Smooth muscle cell (in vitro differentiated cells): Measurements from ENCODE around the gene SZRD1. TPM values are rescaled to one million over a fixed set of nuclear protein-coding genes. Genes with fewer than 3 reads are reported as not detected.
A peak's percentile ranks its signal among the peaks of the same experiment; 100 is the strongest.
"Not testable (repeated sequence)": the region's sequence is repeated elsewhere in the genome, so short reads cannot be mapped to it uniquely, and the experiment has no call there.

Experiments
- DNase-seq: peaks from one replicate; lab custom pipeline; 2025; ENCODE audit not compliant: unreplicated experiment; lab: John Stamatoyannopoulos, UW
- H2AFZ ChIP-seq: fragments of 200-600 bp; sonication (generic); 2 replicates; pipeline ENCODE4 v1.6.0; 2016; ENCODE audit warnings: antibody characterized with exemption, low read depth, mild to moderate bottlenecking
- H3F3A ChIP-seq: fragments of 200-600 bp; sonication (generic); 2 replicates; pipeline ENCODE4 v1.6.0; 2017; ENCODE audit warnings: antibody characterized with exemption, low read depth
- H3K27ac ChIP-seq: fragments of 200-600 bp; sonication (generic); 2 replicates; pipeline ENCODE4 v1.5.1; 2016; ENCODE audit warnings: low read depth, mild to moderate bottlenecking
- H3K27me3 ChIP-seq: fragments of 200-600 bp; sonication (generic); 2 replicates; pipeline ENCODE4 v1.6.1; 2016; ENCODE audit warnings: low read depth, mild to moderate bottlenecking
- H3K36me3 ChIP-seq: fragments of 200-600 bp; sonication (generic); 2 replicates; pipeline ENCODE4 v1.5.1; 2016; ENCODE audit warnings: low read depth
- H3K4me1 ChIP-seq: fragments of 200-600 bp; sonication (generic); 2 replicates; pipeline ENCODE4 v1.5.1; 2016; ENCODE audit warnings: low read depth
- H3K4me2 ChIP-seq: fragments of 200-600 bp; sonication (generic); 2 replicates; pipeline ENCODE4 v1.6.0; 2016; ENCODE audit warnings: mild to moderate bottlenecking
- H3K4me3 ChIP-seq: fragments of 200-600 bp; sonication (generic); 2 replicates; pipeline ENCODE4 v1.5.1; 2016; ENCODE audit warnings: mild to moderate bottlenecking
- H3K79me2 ChIP-seq: fragments of 200-600 bp; sonication (generic); 2 replicates; pipeline ENCODE4 v1.6.0; 2016; ENCODE audit warnings: low read depth, mild to moderate bottlenecking
- H3K9ac ChIP-seq: fragments of 200-600 bp; sonication (generic); 2 replicates; pipeline ENCODE4 v1.6.0; 2016; ENCODE audit warnings: low read depth
- H3K9me3 ChIP-seq: fragments of 200-600 bp; sonication (generic); replicated peaks from 2 replicates; pipeline ENCODE4 v1.5.1; 2016; ENCODE audit warnings: low read depth
- H4K20me1 ChIP-seq: fragments of 200-600 bp; sonication (generic); 2 replicates; pipeline ENCODE4 v1.6.0; 2016; ENCODE audit warnings: low read depth
- CTCF ChIP-seq: fragments of 200-600 bp; sonication (generic); IDR thresholded peaks from 2 replicates; pipeline ENCODE4 v1.5.1; 2017; ENCODE audit warnings: borderline replicate concordance, mild to moderate bottlenecking, antibody characterized with exemption; ENCODE audit not compliant: insufficient read depth, poor library complexity, severe bottlenecking
- WGBS: methylation state at CpG from one replicate; pipeline ENCODE4 v1.1.7; 2016; ENCODE audit warnings: low lambda C conversion rate; 5-methylcytosine and 5-hydroxymethylcytosine counted together
- polyA plus RNA-seq: library from polyadenylated mRNA; unstranded; fragments of >200 nt; fragmentation: Nextera tagmentation; extraction: Ambion mirVana; gene quantifications from 2 replicates; pipeline ENCODE4 v1.2.1, GENCODE V29; 2016
- total RNA-seq: library from RNA; depleted of rRNA; stranded (reverse); fragments of >200 nt; gene quantifications from 2 replicates; pipeline ENCODE4 v1.2.3, GENCODE V29; 2014

SZRD1 gene
- total and polyA plus RNA-seq, 2 experiments from 2014 or later, result 45.3 to 56.4 TPM

GRCh38 chr1:16338961-16339360 lies 28.1 kb upstream of the SZRD1 start:
- Histone ChIP-seq H3F3A (no peaks in the 10 kb centered on the region), H3K4me1 (no peaks in the 10 kb centered on the region), H3K79me2 (peaks cover 85% of the 10 kb centered on the region), H3K4me2 (peak overlapping the region; percentile 26), H4K20me1 (peaks cover 99% of the 10 kb centered on the region), H3K27me3 (no peaks in the 10 kb centered on the region), H2AFZ (no peak overlapping the region), H3K4me3 (no peak overlapping the region), H3K9ac (no peak overlapping the region), H3K36me3 (no peaks in the 10 kb centered on the region), H3K27ac (no peak overlapping the region), H3K9me3 (no peaks in the 10 kb centered on the region)
- DNase-seq, result no peak
- 62% methylated on average over 5 of the region's 5 CpGs for WGBS
- TF ChIP-seq CTCF, result no peak

GRCh38 chr1:16340673-16341072 lies 26.4 kb upstream of the SZRD1 start:
- Histone ChIP-seq H3K9me3 (no peaks in the 10 kb centered on the region), H3K9ac (no peak overlapping the region), H3K79me2 (peaks cover 88% of the 10 kb centered on the region), H3K27me3 (no peaks in the 10 kb centered on the region), H2AFZ (no peak overlapping the region), H3K4me2 (no peak overlapping the region), H3K4me3 (no peak overlapping the region), H4K20me1 (peaks cover 100% of the 10 kb centered on the region), H3K36me3 (no peaks in the 10 kb centered on the region), H3K4me1 (no peaks in the 10 kb centered on the region), H3F3A (no peaks in the 10 kb centered on the region), H3K27ac (no peak overlapping the region)
- no peak for DNase-seq
- 97% methylated on average over 1 of the region's 1 CpG for WGBS
- no peak for TF ChIP-seq CTCF

- H3K79me2 ChIP-seq, result peaks cover 90% of the 10 kb centered on the region
- H3K4me2 ChIP-seq, result no peak overlapping the region
- no peak overlapping the region for H2AFZ ChIP-seq
- H3K4me1 ChIP-seq, result no peaks in the 10 kb centered on the region
- DNase-seq, result no peak
- no peak overlapping the region for H3K27ac ChIP-seq
- H3K36me3 ChIP-seq, result no peaks in the 10 kb centered on the region
- no peak for TF ChIP-seq CTCF
- WGBS, result 91% methylated on average over 10 of the region's 10 CpGs
- no peaks in the 10 kb centered on the region for H3K9me3 ChIP-seq
- no peaks in the 10 kb centered on the region for H3K27me3 ChIP-seq
- H3K4me3 ChIP-seq, result no peak overlapping the region
- no peak overlapping the region for H3K9ac ChIP-seq
- peaks cover 100% of the 10 kb centered on the region for H4K20me1 ChIP-seq
- H3F3A ChIP-seq, result no peaks in the 10 kb centered on the region
Measured at GRCh38 chr1:16342331-16343062, 24.5 kb upstream of the SZRD1 start.

GRCh38 chr1:16343276-16343675 lies 23.8 kb upstream of the SZRD1 start:
- not testable (repeated sequence) for H3F3A ChIP-seq, DNase-seq, H3K4me1 ChIP-seq, H3K36me3 ChIP-seq, H2AFZ ChIP-seq, H3K9me3 ChIP-seq, H3K4me2 ChIP-seq, H3K27me3 ChIP-seq, H3K9ac ChIP-seq, H3K4me3 ChIP-seq, H3K27ac ChIP-seq
- Histone ChIP-seq H3K79me2 (peaks cover 93% of the 10 kb centered on the region), H4K20me1 (peaks cover 100% of the 10 kb centered on the region)
- 98% methylated on average over 6 of the region's 6 CpGs for WGBS
